Activated T-cell treated with anti-CD3 and anti-CD28 coated beads, Interleukin-2, amount 50 U/mL, for 72 hours (primary cell): ENCODE data around the gene BCHE. TPM values are rescaled to one million over a fixed set of nuclear protein-coding genes. Genes with fewer than 3 reads are reported as not detected.

Experiments used
- ATAC-seq, 2 donors: fragments of 150-1000 bp; cut with Tn5 transposase; replicated peaks in 1 of 2; 2 replicates each; pipeline ENCODE4 v1.10.0; 2021; ENCODE audit warnings: moderate library complexity in 2 of 2, mild to moderate bottlenecking in 1 of 2
- DNase-seq, 2 donors: peaks; one replicate each; pipeline ENCODE4 v3.0.0; 2021 to 2022; ENCODE audit warnings: mixed read lengths in 1 of 2
- H3K27ac Mint-ChIP-seq: one replicate; pipeline ENCODE4 v1.8.0; 2022; ENCODE audit warnings: mild to moderate bottlenecking, moderate library complexity, mixed read lengths
- H3K27me3 Mint-ChIP-seq: one replicate; pipeline ENCODE4 v1.8.0; 2022; ENCODE audit warnings: low read depth, mixed read lengths
- H3K36me3 Mint-ChIP-seq, 2 donors: one replicate each; pipeline ENCODE4 v1.8.0; 2022; ENCODE audit warnings: mixed read lengths in 2 of 2, mild to moderate bottlenecking in 1 of 2; ENCODE audit not compliant: insufficient read depth in 2 of 2
- H3K4me1 Mint-ChIP-seq: one replicate; pipeline ENCODE4 v1.8.0; 2022; ENCODE audit warnings: low read depth, mixed read lengths
- H3K4me3 Mint-ChIP-seq, 2 donors: one replicate each; pipeline ENCODE4 v1.8.0; 2022; ENCODE audit warnings: mild to moderate bottlenecking in 2 of 2, mixed read lengths in 2 of 2, moderate library complexity in 2 of 2
- H3K9me3 Mint-ChIP-seq, 2 donors: one replicate each; pipeline ENCODE4 v1.8.0; 2022; ENCODE audit warnings: mixed read lengths in 2 of 2
- total RNA-seq, 2 donors: library from RNA; stranded (reverse); gene quantifications; one replicate each; pipeline ENCODE4 v1.2.3, GENCODE V29; 2022

Gene BCHE
- total RNA-seq = not detected

- no peaks in the 10 kb centered on the region for H3K4me1 Mint-ChIP-seq
- no peak for ATAC-seq
- H3K27me3 Mint-ChIP-seq = no peaks in the 10 kb centered on the region
- peaks cover 0 to 4% of the 10 kb centered on the region in 2 donors for H3K9me3 Mint-ChIP-seq
- H3K36me3 Mint-ChIP-seq = no peaks in the 10 kb centered on the region
- no peak for DNase-seq
- H3K4me3 Mint-ChIP-seq = no peak within 1 kb of the TSS
- no peak within 1 kb of the TSS for H3K27ac Mint-ChIP-seq
These were observed at the start of gene BCHE for GRCh38 chr3:165837058-165837525. Gene BCHE (minus strand): TSS chr3:165837423. CDS start chr3:165831033, 6,390 bp downstream.

- no peak for ATAC-seq
These were observed 48.5 kb upstream of the BCHE start for GRCh38 chr3:165885558-165886270.

GRCh38 chr3:165884518-165884917 lies 47.3 kb upstream of the BCHE start:
- Mint-ChIP-seq H3K4me3 (no peak overlapping the region), H3K9me3 (peaks cover 6% of the 10 kb centered on the region in 2 donors), H3K27ac (no peak overlapping the region), H3K27me3 (no peaks in the 10 kb centered on the region), H3K4me1 (no peaks in the 10 kb centered on the region), H3K36me3 (no peaks in the 10 kb centered on the region)
- DNase-seq (no peak), ATAC-seq (no peak)

More at GRCh38 chr3:165885558-165886270, 48.5 kb upstream of the BCHE start:
- no peaks in the 10 kb centered on the region for H3K36me3 Mint-ChIP-seq
- no peaks in the 10 kb centered on the region for H3K27me3 Mint-ChIP-seq
- no peaks in the 10 kb centered on the region for H3K4me1 Mint-ChIP-seq
- no peak for DNase-seq
- no peak overlapping the region for H3K4me3 Mint-ChIP-seq
- no peak overlapping the region for H3K27ac Mint-ChIP-seq
- H3K9me3 Mint-ChIP-seq = peaks cover 2 to 5% of the 10 kb centered on the region in 2 donors

GRCh38 chr3:165883863-165884478 lies 46.7 kb upstream of the BCHE start:
- H3K27ac Mint-ChIP-seq = no peak overlapping the region
- ATAC-seq = no peak
- H3K9me3 Mint-ChIP-seq = peaks cover 6 to 7% of the 10 kb centered on the region in 2 donors
- no peaks in the 10 kb centered on the region for H3K4me1 Mint-ChIP-seq
- H3K4me3 Mint-ChIP-seq = no peak overlapping the region
- no peaks in the 10 kb centered on the region for H3K27me3 Mint-ChIP-seq
- H3K36me3 Mint-ChIP-seq = no peaks in the 10 kb centered on the region
- DNase-seq = no peak

GRCh38 chr3:165883117-165883516 lies 45.9 kb upstream of the BCHE start:
- DNase-seq (no peak), ATAC-seq (no peak)
- no peaks in the 10 kb centered on the region for H3K27me3 Mint-ChIP-seq
- no peaks in the 10 kb centered on the region for H3K36me3 Mint-ChIP-seq
- peaks cover 5 to 7% of the 10 kb centered on the region in 2 donors for H3K9me3 Mint-ChIP-seq
- H3K4me1 Mint-ChIP-seq = no peaks in the 10 kb centered on the region
- no peak overlapping the region for H3K4me3 Mint-ChIP-seq
- no peak overlapping the region for H3K27ac Mint-ChIP-seq

- Mint-ChIP-seq H3K9me3 (peaks cover 11 to 16% of the 10 kb centered on the region in 2 donors), H3K27me3 (no peaks in the 10 kb centered on the region), H3K27ac (no peak overlapping the region), H3K4me1 (no peaks in the 10 kb centered on the region), H3K36me3 (peaks cover 0 to 2% of the 10 kb centered on the region in 2 donors), H3K4me3 (no peak overlapping the region)
- ATAC-seq (no peak), DNase-seq (no peak)
These were observed 38.4 kb upstream of the BCHE start for GRCh38 chr3:165875644-165876043.

GRCh38 chr3:165874663-165875489 lies 37.7 kb upstream of the BCHE start:
- peaks cover 12 to 14% of the 10 kb centered on the region in 2 donors for H3K9me3 Mint-ChIP-seq

GRCh38 chr3:165868088-165868487 lies 30.9 kb upstream of the BCHE start:
- H3K36me3 Mint-ChIP-seq = peaks cover 0 to 2% of the 10 kb centered on the region in 2 donors
- no peaks in the 10 kb centered on the region for H3K4me1 Mint-ChIP-seq
- H3K27ac Mint-ChIP-seq = no peak overlapping the region
- H3K9me3 Mint-ChIP-seq = peaks cover 10 to 13% of the 10 kb centered on the region in 2 donors
- DNase-seq (no peak), ATAC-seq (no peak)
- H3K27me3 Mint-ChIP-seq = no peaks in the 10 kb centered on the region
- no peak overlapping the region for H3K4me3 Mint-ChIP-seq

More at GRCh38 chr3:165874663-165875489, 37.7 kb upstream of the BCHE start:
- ATAC-seq = no peak
- no peaks in the 10 kb centered on the region for H3K27me3 Mint-ChIP-seq
- H3K4me1 Mint-ChIP-seq = no peaks in the 10 kb centered on the region
- H3K27ac Mint-ChIP-seq = no peak overlapping the region
- DNase-seq = no peak
- peaks cover 0 to 2% of the 10 kb centered on the region in 2 donors for H3K36me3 Mint-ChIP-seq
- no peak overlapping the region for H3K4me3 Mint-ChIP-seq

- H3K9me3 Mint-ChIP-seq = no peaks in the 10 kb centered on the region
- no peaks in the 10 kb centered on the region for H3K36me3 Mint-ChIP-seq
- no peak for DNase-seq
- no peak for ATAC-seq
- no peak overlapping the region for H3K27ac Mint-ChIP-seq
- H3K4me3 Mint-ChIP-seq = no peak overlapping the region
- H3K27me3 Mint-ChIP-seq = no peaks in the 10 kb centered on the region
- no peaks in the 10 kb centered on the region for H3K4me1 Mint-ChIP-seq
These were observed 21.8 kb upstream of the BCHE start for GRCh38 chr3:165859061-165859460.

- no peaks in the 10 kb centered on the region for H3K36me3 Mint-ChIP-seq
- H3K4me3 Mint-ChIP-seq = no peak overlapping the region
- no peaks in the 10 kb centered on the region for H3K9me3 Mint-ChIP-seq
- ATAC-seq = no peak
- no peak overlapping the region for H3K27ac Mint-ChIP-seq
- no peaks in the 10 kb centered on the region for H3K4me1 Mint-ChIP-seq
- no peak for DNase-seq
- no peaks in the 10 kb centered on the region for H3K27me3 Mint-ChIP-seq
These were observed 18.4 kb upstream of the BCHE start for GRCh38 chr3:165855581-165855980.

GRCh38 chr3:165854696-165855095 lies 17.5 kb upstream of the BCHE start:
- Mint-ChIP-seq H3K9me3 (no peaks in the 10 kb centered on the region), H3K4me3 (no peak overlapping the region), H3K36me3 (no peaks in the 10 kb centered on the region), H3K4me1 (no peaks in the 10 kb centered on the region), H3K27ac (no peak overlapping the region), H3K27me3 (no peaks in the 10 kb centered on the region)
- ATAC-seq = no peak
- no peak for DNase-seq

- Mint-ChIP-seq H3K4me3 (no peak overlapping the region), H3K9me3 (no peaks in the 10 kb centered on the region), H3K27me3 (no peaks in the 10 kb centered on the region), H3K4me1 (no peaks in the 10 kb centered on the region), H3K27ac (no peak overlapping the region), H3K36me3 (no peaks in the 10 kb centered on the region)
- ATAC-seq = no peak
- DNase-seq = no peak
These were observed 15.5 kb upstream of the BCHE start for GRCh38 chr3:165852711-165853110.

- Mint-ChIP-seq H3K4me1 (no peaks in the 10 kb centered on the region), H3K9me3 (no peaks in the 10 kb centered on the region), H3K27ac (no peak overlapping the region), H3K27me3 (no peaks in the 10 kb centered on the region), H3K36me3 (no peaks in the 10 kb centered on the region), H3K4me3 (no peak overlapping the region)
- DNase-seq (no peak), ATAC-seq (no peak)
These were observed 15.0 kb upstream of the BCHE start for GRCh38 chr3:165852191-165852590.
